GM18502 (cell line): Measurements from ENCODE around the gene KCNH6.

Experiments used
- ATAC-seq: cut with Tn5 transposase; IDR thresholded peaks from one replicate; pipeline ENCODE4 v1.9.1; 2021; ENCODE audit warnings: mild to moderate bottlenecking; ENCODE audit not compliant: unreplicated experiment, poor library complexity

Gene KCNH6, protein sequence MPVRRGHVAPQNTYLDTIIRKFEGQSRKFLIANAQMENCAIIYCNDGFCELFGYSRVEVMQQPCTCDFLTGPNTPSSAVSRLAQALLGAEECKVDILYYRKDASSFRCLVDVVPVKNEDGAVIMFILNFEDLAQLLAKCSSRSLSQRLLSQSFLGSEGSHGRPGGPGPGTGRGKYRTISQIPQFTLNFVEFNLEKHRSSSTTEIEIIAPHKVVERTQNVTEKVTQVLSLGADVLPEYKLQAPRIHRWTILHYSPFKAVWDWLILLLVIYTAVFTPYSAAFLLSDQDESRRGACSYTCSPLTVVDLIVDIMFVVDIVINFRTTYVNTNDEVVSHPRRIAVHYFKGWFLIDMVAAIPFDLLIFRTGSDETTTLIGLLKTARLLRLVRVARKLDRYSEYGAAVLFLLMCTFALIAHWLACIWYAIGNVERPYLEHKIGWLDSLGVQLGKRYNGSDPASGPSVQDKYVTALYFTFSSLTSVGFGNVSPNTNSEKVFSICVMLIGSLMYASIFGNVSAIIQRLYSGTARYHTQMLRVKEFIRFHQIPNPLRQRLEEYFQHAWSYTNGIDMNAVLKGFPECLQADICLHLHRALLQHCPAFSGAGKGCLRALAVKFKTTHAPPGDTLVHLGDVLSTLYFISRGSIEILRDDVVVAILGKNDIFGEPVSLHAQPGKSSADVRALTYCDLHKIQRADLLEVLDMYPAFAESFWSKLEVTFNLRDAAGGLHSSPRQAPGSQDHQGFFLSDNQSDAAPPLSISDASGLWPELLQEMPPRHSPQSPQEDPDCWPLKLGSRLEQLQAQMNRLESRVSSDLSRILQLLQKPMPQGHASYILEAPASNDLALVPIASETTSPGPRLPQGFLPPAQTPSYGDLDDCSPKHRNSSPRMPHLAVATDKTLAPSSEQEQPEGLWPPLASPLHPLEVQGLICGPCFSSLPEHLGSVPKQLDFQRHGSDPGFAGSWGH

GRCh38 chr17:63523253-63523855 lies at the start of gene KCNH6:
KCNH6 (plus strand) TSS chr17:63523358; CDS start chr17:63523414, 56 bp downstream.
- no peak for ATAC-seq

DNA sequence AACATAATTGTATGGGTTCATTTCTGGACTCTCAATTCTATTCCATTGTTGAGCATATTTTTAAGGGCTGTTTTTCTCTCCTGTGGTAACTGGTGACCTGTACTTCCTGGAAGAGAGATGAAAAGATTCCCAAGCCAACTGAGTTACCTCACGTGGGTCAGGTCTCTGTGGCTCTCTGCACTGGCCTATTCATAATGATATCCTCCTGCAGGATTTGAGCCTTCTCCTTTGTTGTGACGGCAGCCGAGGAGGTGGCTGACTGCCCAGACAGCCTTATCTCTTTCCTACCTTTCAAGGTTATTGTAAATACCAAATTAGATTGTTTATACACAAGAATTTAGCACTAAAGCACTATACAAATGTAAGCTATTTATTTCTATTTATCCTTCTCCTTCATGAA lies 49.0 kb upstream of the KCNH6 start:
- ATAC-seq: no peak

GRCh38 chr17:63474586-63475460 lies 48.3 kb upstream of the KCNH6 start:
- ATAC-seq: no peak

- no peak for ATAC-seq
These were observed 47.4 kb upstream of the KCNH6 start for GRCh38 chr17:63475491-63476412.

DNA sequence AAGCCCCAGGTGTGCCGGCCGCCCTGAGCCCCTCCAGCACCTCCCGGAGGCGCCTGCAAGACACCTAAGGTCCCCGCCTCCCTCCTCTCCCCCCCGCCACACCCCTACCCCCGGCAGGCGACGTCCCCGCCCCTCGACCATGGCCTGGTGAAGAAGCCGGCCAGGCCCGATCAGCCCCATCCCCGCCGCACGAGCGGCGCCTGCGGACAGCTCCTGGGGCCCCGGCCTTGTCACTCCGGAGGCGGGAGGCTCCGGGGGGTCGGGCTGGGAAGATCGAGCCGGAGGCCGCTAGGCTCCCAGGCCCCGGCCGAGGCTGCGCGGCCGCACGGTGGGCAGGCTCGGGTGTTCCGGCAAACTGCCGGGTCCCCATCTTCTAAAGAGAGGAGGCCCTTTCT lies 46.7 kb upstream of the KCNH6 start:
- ATAC-seq: no peak

DNA sequence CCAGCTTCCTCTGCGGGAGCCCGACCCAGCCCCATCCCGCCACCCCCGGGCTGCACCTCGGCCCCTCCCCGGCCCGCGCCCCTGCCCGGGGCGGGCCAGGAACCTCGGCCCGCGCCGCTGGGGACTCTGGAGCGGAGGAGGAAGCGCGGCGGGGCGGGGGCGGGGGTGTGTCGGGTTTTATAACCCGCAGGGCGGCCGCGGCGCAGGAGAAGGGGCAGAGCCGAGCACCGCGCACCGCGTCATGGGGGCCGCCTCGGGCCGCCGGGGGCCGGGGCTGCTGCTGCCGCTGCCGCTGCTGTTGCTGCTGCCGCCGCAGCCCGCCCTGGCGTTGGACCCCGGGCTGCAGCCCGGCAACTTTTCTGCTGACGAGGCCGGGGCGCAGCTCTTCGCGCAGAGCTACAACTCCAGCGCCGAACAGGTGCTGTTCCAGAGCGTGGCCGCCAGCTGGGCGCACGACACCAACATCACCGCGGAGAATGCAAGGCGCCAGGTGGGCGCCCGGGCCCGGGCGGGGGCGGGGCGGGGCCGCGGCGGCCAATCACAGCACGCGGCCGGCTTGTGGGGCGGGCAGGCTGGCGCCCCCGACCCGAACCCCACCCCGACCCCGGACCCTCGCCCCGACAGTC lies 46.2 kb upstream of the KCNH6 start, which contains the start of gene ACE:
Gene ACE, plus strand, starts transcription at position 208 of the 626 bp plus-strand sequence. Its CDS starts 34 bp downstream, at position 242.
- peak; percentile 61 for ATAC-seq

- ATAC-seq: peak; percentile 28
These were observed 45.4 kb upstream of the KCNH6 start for GRCh38 chr17:63477480-63478440.

GRCh38 chr17:63478814-63479494 lies 44.2 kb upstream of the KCNH6 start:
- peak; percentile 77 for ATAC-seq

GRCh38 chr17:63479495-63480184 lies 43.5 kb upstream of the KCNH6 start:
- no peak for ATAC-seq

- ATAC-seq: no peak
These were observed 42.9 kb upstream of the KCNH6 start for GRCh38 chr17:63480192-63480784.

GRCh38 chr17:63480826-63481487 lies 42.2 kb upstream of the KCNH6 start:
- no peak for ATAC-seq

DNA sequence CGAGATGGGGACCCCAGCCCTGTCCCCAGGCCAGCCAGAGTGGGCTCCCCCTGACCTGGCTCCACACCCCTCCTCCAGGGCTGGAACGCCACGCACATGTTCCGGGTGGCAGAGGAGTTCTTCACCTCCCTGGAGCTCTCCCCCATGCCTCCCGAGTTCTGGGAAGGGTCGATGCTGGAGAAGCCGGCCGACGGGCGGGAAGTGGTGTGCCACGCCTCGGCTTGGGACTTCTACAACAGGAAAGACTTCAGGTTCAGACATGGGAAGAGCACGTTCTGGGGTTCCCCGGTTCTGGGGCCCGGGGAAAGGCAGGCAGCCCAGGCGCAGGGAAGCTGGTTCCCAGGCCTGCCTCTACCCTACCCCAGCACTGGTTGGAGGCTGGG lies 41.7 kb upstream of the KCNH6 start:
- no peak for ATAC-seq

GRCh38 chr17:63482509-63482908 lies 40.6 kb upstream of the KCNH6 start:
- ATAC-seq: no peak

DNA sequence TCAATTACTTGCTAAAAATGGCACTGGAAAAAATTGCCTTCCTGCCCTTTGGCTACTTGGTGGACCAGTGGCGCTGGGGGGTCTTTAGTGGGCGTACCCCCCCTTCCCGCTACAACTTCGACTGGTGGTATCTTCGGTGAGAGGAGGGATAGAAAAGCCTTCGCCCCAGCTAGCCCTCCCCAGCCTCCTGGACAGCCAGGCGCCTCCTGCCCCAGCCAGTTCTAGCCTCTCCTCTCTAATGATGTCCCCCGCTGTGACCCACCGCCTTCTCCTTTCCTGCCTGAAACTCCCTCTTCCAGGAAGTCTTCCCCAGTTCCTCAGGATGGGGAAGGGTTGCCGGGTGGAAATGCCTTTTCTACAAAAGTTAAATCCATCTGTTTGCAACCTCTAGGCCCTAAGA lies 40.1 kb upstream of the KCNH6 start:
- ATAC-seq: no peak
